Forelimb muscle (tissue), 1 donor: Measurements from ENCODE around the gene KLRK1. TPM values are rescaled to one million over a fixed set of nuclear protein-coding genes. Genes with fewer than 3 reads are reported as not detected.
"Not testable (repeated sequence)": the region's sequence is repeated elsewhere in the genome, so short reads cannot be mapped to it uniquely, and the experiment has no call there.

Experiments used
- DNase-seq: peaks from one replicate; pipeline ENCODE4 v3.0.0-alpha.2; 2013; ENCODE audit warnings: low read depth
- polyA plus RNA-seq: library from polyadenylated mRNA; unstranded; fragments of 120-200 nt; gene quantifications from one replicate; pipeline ENCODE4 v1.2.1, GENCODE V29; 2013; ENCODE audit not compliant: insufficient read length

KLRK1 gene
- polyA plus RNA-seq, 1 donor, result 0.58 TPM

DNA sequence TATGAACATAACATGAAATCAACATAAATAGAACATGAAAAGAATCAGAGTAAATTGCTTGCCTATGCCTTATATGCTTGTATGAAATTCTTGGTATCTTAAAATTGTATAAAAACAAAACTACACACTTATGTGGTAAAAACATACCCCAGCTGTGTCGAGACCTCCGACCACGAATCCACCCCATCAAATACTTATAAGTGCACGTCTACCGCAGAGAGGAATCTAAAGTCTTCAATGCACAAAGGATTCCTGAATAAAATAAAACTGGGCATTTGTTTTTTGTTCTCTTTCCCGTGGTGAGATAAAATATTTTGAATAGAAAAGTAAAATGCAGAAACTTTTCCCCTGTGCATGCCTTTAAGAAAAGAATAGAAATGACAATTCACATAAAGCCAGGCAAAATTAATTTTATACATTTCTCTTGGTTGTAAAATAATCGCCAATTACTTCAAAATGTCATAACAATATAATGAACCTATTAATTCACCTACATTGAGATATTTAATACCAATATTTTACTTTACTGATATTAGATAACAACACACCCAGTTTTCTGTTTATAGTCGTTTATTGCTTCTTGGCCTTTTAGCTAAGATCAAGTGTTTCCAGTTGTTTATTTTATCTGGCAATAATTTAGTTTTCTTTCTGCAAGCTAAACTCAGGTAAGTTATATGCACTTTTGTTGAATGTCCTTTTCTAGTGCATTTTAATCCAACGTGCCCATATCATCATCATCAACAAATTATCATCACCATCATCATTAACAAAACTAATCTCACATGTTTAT is 1.0 kb downstream of the KLRK1 start:
- DNase-seq, result no peak

DNA sequence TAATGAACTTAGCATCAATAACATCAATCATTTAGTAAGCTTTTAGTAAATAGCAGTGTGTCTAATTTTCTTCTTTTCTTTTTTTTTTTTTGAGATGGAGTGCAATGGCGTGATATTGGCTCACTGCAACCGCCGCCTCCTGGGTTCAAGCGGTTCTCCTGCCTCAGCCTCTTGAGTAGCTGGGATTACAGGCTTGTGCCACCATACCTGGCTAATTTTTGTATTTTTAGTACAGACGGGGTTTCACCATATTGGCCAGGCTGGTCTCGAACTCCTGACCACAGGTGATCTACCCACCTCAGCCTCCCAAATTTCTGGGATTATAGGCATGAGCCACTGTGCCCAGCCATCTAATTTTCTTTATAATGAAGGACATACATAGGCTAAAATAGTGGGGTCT is 2.3 kb downstream of the KLRK1 start:
- not testable (repeated sequence) for DNase-seq

DNA sequence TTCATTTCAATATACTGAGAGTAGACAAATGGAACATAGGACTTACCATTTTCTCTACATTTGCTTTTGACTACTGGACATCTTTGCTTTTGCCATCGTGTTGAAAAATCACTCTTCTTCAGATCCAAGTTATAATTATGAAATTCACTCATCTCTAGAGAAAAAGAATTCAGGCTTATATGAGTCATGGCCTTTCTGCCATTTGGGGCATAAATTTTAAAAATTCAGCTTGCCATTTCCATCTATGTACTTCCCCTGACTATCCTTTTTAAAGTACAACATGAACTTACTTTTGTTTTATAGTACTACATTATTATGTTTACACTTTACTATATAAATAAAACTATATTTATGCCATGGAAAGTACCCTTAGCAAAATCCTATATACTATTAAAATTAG is 3.0 kb downstream of the KLRK1 start:
- DNase-seq, result no peak

DNA sequence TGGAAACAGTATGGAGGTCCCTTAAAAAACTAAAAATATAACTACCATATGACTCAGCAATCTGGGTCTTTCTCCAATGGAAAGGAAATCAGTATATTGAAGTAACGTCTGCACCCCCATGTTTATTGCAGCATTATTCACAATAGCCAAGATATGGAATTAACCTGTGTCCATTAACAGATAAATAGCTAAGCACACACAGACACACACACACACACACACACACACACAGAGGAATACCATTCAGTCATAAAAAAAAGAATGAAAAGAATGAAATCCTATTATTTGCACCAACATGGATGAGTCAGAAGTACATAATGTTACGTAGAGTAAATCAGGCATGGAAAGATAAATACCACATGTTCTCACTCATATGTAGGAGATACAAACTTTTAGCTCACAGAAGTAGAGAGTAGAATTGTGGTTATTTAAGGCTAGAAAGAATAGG is 4.7 kb downstream of the KLRK1 start:
- DNase-seq, result no peak

DNA sequence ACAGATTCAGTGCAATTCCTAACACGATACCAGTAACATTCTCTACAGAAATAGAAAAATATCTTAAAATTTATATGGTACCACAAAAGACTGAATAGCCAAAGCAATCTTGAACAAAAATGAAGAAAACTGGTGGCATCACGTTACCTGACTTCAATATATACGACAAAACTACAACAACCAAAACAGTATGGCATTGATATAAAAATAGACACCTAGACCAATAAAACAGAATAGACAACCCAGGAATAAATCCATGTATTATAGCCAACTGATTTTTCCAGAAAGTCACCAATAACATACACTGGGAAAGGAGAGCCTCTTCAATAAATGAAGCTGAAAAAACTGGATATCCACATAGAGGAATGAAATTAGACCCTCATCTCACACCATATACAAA is 5.7 kb downstream of the KLRK1 start:
- DNase-seq, result no peak

DNA sequence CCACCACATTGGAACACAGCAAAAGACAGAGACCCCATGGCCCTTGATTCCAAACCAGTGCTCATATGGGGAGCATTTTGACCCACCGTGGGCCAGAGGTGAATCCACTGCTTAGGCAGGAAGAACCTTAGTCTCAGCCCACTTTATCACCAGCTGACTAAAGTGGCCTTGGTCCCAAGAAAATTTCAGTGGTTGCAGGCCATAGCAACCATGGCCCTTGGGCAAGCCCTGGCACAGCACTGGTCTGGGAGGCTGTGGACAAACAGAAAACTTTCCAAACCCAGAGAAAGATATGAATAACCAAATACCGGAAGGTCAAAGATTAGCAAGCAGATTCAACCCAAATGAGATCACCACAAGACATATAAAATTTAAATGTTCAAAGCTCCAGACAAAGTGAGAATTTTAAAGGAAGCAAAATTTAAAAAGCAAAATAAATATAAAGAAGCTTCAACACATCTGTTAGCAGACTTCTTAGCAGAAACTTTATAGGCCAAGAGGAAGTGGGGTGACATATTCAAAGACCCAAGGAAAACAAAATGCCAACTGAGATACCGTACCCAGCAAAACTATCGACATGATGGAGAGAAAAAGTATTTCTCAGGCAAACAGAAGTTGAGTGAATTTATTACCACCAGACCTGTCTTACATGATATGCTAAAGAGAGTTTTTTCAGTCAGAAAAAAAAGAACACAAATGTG is 7.8 kb downstream of the KLRK1 start:
- DNase-seq, result no peak

DNA sequence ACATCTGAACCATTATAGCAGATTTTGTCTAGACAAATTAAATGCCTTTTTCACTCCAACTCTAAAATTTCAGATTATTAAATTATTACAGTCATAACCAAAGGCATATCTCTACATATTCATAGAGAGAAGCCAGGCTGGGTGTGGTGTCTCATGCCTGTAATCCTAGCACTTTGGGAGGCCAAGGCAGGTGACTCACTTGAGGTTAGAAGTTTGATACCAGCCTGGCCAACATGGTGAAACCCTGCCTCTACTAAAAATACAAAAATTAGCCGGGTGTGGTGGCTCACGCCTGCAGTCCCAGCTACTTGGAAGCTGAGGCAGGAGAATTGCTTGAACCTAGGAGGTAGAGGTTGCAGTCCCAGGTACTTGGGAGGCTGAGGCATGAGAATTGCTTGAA is 11.1 kb downstream of the KLRK1 start:
- not testable (repeated sequence) for DNase-seq

DNA sequence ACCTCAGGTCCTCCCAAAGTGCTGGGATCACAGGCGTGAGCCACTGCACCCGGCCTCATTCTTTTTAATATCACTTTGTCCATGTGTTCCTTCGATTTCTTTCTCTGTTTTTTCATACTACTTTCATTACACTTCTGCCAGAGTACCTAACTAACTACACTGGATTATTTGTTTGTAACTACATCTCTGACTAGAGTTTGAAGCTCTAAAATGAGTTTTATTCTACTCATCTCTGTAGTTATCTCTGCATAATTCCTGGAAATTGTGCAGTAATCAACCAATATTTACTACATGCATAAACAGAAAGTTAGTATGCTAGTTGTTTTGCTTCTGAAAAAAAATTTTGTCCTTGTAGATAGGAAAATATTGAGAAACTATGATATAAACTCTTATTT is 15.2 kb downstream of the KLRK1 start:
- DNase-seq, result no peak

DNA sequence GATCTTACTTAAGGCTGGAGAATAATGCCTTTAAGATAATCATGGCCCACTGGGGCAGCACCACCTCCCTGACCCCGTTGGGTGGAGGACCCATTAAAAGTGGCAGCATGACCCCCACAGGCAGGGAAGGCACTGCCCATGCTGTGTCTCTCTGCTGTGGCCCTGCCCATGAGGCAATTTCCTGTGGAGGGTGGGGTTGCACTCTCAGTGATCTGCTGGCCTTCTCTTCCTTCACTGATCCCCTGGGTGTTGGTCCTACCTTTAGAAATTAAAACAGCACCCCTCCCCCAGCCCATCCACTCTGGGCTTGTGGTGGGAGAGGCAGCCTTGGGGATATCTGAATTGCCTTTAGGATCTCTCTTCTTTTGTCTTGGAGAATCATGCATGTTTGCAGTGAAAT is 17.3 kb downstream of the KLRK1 start:
- DNase-seq, result no peak

DNA sequence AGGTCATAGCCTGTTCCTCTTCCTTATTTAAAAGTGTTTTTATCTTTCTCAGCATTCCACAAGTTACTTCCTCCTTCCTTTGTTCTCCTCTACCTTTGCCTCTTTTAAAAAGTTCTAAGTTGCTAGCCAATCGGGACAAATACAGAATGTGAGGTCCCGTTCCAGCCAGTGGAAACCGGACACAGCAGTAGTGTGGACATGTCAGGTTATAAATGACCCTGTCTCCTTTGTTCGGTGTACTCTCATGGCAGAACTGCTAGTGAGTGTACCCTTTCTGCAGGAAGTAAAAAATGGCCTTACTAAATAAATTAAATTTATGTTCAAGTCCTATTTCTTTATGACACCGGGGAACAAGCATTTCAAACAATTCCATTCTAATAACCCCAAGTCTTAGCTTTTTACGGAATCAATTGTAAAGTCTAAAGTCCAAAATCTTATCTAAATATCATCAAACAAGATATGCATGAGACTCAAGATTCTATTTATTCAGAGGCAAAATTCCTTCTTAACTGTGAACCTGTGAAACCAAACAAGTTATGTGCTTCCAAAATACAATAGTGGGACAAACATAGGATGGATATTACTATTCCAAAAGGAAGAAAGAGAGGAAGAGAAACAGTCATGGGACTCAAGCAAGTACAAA is 17.8 kb downstream of the KLRK1 start:
- DNase-seq, result not testable (repeated sequence)

DNA sequence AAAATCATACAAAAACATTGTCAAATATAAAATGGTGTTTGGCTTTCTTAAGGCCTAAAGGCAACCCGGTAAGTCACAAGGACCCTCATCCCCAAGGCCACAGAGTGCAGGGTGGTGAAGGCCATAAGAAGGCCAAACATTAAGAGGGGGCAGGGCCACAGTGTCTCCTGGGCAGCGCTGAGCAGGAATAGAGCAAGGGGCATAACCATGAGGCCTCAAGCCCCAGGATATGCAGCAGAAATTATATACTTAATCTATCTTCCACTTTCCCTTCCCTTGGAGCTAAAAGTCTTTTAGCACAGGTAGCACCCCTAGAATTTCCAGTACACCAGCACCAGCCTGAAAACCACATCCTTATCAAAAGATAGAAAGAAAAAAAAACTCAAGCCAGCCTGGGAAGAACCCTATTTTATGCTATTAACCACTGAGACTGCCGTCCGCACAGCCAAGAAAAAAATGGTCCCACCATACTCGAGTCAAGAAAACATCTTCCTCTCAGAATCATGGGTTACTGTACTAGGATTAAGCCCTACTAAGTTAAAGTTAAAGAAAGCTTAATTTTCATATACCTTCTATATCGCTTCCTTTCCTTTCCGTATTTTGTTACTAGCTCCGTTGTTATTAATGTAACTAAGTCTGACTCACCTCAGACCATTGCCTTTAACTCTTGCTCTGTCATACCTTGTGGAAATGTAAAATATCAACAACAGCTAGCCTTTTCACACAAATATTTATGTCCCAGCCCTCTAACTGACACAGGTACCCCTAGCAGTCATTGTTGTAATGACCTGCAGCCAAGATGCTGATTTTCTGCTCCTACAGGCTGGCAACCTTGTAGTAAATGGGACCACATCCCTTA is 20.1 kb downstream of the KLRK1 start:
- no peak for DNase-seq

DNA sequence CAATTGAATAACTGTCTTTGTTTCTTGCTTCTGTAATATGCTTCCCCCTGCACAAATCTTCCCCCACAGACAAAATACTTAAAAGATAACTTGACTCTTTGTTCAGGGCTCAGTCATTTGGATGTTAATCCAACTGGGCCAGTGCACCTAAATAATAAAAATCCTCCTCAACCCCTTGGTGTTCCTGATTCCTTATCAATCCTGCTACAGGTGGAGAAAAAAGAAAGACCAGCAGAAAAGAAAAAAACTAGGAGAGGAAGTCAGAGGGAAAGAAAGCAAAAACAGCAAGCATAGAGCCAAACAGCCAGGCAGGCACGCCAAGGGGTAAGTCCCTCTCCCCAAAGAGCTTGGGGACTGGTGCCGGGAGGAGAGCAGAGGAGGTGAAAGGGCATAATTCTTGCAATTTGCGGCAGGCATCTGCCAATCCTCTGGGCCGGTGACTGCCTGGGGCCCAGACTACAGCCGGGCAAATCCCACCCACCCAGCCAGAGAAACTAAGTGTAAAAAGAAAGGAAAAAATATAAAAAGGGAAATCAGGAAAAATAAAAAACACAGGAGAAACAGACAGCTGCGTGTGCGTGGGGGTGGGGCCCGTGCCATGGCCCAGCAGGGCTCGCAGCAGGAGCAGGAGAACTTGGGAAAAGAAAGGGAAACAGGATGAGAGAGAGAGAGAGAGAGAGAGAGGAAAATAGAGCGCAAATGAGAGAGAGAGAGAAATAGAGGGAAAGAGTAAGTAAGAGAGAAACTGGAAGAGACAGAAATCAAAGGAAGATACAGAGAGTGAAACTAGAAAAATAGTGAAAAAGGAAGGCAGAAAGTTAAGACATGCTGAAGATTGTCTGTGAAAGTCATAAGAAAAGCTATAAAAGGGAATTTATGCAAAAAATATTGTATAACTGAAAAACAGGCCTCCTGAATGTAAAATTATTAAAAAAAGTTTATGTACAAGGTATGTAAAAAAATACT is 21.4 kb downstream of the KLRK1 start:
- no peak for DNase-seq

DNA sequence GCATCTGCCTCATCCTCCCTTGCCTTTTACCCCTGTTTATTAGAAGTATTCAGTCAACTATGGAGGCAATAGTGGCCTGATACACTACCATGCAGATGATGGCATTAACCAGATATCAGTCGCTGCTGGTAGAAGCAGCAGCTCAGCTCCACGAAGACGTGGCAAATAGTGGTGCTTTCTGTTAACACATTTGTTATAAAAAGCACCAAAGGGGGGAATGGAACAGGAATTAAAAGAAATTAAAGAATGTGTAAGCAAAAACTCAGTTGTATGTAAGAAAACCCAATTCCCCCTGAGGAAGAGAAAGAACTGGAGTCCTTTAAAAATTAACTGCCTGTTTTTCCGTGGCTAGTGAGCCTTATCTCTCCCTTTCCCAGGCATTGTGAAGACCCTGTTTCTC is 22.1 kb downstream of the KLRK1 start:
- not testable (repeated sequence) for DNase-seq

DNA sequence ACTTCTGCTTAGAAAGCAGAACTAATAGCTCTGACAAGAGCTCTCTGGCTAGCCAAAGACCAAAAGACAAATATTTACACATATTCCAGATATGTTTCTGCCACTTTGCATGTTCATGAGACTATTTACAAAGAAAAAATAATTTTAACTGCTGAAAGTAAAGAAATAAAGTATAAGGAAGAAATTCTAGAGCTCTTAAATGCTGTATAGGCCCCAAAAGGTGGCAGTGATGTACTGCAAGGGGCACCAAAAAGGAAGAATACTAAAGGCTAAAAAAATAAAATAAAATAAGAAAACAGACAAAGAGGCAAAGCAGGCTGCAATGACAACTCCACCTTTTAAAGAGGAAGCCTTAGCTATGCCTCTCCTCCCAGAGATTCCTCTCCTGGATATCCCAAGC is 23.0 kb downstream of the KLRK1 start:
- DNase-seq, result no peak

DNA sequence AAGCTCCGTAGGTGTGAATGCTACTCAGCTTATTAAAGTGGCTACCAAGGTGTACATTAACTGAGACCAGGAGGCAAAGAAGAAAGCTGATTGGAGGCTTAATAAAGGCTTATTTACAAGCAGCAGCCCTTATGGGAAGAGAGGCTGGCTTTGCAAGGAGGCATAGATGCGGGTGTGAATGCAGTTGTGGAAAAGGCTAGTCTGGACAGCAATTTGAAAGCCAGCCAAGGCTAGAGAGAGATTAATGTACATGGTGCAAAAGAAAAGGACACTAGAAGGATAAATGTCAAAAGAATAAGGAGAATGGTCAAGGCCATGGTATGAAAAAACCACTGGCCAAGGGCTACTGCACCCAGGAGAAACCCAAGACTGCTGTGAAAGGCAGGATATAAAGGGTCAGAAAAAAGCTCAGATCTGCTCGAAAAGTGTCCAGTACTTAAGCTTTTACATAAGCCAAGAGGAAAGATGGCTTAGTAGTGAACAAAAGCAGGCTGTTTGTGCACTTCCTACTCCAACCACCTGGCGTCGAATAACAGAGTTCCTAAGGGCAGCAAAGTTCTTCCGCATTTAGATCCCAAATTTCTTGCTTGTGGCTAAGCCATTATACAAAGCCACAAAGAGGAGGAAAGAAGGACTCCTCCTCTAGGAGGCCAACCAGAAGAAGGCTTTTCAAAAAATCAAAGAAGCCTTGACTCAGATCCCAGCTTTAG is 24.0 kb downstream of the KLRK1 start:
- DNase-seq, result no peak

DNA sequence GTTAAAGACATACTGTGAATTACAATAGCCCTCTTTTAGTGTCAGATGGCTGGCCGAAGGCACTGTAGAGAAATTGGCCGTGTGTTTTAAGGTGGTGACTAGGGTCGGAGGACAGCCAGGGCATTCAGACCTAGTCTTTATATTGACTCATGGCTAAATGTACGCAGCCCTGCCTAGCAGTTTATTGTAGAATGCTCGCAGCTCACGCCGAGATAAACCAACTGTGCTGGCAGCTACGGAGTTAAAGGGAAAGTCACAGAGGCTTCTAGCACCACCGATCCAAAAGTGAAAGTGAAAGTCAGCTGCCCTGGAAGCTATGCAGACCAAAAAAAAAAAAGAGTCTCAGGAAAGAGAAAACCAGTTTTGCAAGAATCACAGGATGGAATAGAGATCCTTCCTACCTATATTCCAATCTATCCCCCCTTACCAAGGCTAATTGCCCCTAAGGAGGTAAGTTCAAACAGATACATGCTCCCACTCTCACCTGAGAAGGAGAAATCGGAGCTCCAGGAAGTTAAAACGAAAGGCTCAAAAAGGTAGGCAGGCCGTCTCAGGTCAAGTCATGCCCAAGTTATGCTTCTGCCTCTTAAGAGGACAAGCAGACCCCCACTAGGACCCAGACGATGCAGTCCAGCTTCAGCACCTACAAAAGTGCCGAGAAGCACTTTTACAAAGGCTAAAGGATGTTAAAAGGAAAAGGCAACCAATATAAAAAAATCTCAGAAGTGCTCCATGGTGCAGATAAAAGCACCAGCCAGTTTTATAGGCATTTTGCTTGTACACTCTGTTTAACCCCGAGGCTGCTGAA is 24.8 kb downstream of the KLRK1 start:
- peak; percentile 83 for DNase-seq

DNA sequence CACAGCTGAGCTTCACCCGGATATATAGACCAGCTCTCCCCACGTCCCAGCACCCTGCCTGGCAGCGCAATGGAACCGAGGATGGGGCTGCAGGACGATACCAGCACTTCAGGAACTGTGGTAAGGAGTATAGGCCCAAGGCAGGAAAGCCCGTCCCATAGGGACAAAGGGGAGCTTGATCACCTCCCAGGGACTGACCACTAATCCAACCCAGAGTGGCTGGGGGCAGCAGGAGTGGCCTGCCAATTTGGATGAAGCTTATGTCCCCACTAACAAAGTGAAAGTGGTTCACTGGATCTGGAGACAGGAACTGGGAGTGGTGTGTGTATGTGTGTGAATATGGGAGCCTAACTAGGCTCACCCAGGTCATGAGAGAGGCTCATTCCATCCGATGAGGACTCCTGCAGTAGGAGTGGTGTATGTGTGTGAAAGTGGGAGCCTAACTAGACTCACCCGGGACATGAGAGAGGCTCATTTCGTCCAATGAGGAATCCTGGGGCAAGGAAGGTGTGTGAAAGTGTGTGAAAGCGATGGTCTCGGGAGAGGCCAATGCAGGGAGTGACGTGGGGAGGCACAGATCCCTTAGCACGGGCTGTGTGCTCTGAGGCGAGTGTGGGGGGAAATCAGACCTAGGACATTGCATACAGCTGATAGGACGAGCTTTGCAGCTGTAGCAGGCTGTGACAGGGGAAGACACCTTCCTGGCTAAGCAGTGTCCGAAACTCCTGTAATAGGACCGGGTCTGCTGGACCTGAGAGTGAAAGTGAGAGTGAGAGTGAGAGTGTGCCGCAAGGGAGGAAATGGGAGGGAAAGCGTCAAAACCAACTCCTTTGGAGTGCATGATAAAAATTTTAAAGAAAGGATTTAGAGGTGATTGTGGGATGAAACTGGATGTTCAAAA is 25.7 kb downstream of the KLRK1 start:
- DNase-seq, result peak; percentile 38

DNA sequence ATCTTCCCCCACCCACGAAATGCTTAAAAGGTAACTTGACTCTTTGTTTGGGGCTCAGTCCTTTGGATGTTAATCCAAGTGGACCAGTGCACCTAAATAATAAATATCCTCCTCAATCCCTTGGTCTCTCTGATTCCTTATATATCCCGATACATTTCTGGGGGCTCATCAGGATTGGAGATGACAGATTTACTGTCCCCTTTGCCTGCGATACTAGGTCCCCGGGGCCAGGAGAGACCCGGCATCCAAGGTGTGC is 26.3 kb downstream of the KLRK1 start:
- no peak for DNase-seq
